Omental fat pad (tissue), 4 donors: Measurements from ENCODE around the gene PDS5A. TPM values are rescaled to one million over a fixed set of nuclear protein-coding genes. Genes with fewer than 3 reads are reported as not detected.

Source experiments
- ATAC-seq: fragments of 150-250 bp; one replicate; pipeline ENCODE4 v1.9.1; 2016; ENCODE audit warnings: mild to moderate bottlenecking, moderate library complexity; ENCODE audit not compliant: low FRiP score
- DNase-seq: peaks from one replicate; pipeline ENCODE4 v3.0.0-alpha.2; 2019; ENCODE audit warnings: low spot score
- total RNA-seq, 4 donors: library from RNA; depleted of rRNA; stranded (reverse); fragments of >200 nt; gene quantifications; one replicate each; pipeline ENCODE4 v1.1.0, GENCODE V29; 2016
- TF ChIP-seq, protein P1 (sequence below), 3 donors: fragments of 450-650 bp; IDR thresholded peaks; one replicate each; pipeline ENCODE4 v1.5.1; 2016 to 2017; ENCODE audit warnings: antibody characterized with exemption in 3 of 3, mild to moderate bottlenecking in 3 of 3, moderate library complexity in 2 of 3

The PDS5A gene
- total RNA-seq, 4 donors from 2014 or later, result 60.0 to 86.9 (median 75.1) TPM

DNA sequence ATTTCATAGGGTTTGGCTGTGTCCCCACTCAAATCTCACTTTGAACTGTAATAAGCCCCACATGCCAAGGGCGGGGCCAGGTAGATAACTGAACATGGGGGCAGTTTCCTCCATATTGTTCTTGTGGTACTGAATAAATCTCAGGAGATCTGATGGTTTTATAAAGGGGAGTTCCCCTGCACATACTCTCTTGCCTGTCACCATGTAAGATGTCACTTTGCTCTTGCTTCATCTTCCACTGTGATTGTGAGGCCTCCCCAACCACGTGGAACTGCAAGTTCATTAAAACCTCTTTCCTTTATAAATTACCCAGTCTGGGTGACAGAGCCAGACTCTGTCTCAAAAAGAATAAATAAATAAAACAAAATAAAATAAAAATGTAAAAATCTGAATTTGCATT is 95.9 kb downstream of the PDS5A start:
- ATAC-seq, result no peak
- no peak for DNase-seq
- TF ChIP-seq, protein P1, sequence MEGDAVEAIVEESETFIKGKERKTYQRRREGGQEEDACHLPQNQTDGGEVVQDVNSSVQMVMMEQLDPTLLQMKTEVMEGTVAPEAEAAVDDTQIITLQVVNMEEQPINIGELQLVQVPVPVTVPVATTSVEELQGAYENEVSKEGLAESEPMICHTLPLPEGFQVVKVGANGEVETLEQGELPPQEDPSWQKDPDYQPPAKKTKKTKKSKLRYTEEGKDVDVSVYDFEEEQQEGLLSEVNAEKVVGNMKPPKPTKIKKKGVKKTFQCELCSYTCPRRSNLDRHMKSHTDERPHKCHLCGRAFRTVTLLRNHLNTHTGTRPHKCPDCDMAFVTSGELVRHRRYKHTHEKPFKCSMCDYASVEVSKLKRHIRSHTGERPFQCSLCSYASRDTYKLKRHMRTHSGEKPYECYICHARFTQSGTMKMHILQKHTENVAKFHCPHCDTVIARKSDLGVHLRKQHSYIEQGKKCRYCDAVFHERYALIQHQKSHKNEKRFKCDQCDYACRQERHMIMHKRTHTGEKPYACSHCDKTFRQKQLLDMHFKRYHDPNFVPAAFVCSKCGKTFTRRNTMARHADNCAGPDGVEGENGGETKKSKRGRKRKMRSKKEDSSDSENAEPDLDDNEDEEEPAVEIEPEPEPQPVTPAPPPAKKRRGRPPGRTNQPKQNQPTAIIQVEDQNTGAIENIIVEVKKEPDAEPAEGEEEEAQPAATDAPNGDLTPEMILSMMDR (IDR thresholded peaks at IDR 0.05), result no peak

DNA sequence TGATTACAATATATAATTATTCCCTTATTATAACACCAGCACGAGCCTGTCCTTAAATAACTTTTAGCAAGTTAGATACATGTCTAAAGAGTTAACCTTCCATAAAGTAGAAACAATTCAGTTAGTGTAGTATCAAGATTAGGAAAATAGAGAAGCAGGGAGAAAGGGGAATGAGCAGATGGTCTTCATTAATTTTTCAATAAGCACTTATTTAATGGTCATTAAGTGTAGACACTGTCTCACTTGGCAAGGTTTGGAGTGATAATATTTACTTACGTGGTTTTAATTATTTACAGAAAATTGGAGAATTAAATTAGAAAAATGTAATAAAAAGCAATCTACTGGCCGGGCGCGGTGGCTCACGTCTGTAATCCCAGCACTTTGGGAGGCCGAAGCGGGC is 99.7 kb downstream of the PDS5A start:
- ATAC-seq (no peak), DNase-seq (no peak)
- TF ChIP-seq, protein P1 (IDR thresholded peaks at IDR 0.05), result no peak

DNA sequence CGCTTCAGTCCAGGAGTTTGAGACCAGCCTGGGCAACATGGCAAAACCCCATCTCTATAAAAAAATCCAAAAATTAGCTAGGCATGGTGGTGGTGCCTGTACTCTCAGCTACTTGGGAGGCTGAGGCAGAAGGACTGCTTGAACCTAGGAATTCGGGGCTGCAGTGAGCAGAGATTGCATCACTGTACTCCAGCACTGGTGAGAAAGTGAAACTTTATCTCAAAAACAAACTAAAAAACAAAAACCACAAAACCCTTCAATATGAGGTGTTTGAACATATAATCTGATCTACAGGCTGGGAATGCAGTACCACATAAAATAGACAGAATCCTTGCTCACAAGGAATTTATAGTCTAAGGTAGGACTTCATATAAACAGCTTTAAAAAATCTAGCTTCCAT is 103.9 kb downstream of the PDS5A start:
- no peak for ATAC-seq

DNA sequence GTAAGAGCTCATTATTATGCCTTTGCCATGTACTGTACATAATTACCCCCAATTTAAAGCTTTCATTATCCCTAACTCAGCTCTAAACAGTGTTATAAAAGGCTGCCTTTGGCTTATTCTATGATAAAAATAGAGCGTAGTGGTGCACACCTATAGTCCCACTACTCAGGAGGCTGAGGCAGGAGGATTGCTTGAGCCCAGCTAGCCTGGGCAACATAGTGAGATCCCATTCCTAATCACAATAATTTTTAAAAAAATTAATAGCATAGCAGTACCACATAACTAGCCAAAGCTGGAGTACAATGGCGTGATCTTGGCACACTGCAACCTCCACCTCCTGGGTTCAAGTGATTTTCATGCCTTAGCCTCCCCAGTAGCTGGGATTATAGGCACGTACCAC is 112.4 kb downstream of the PDS5A start:
- no peak for ATAC-seq
- DNase-seq, result no peak
- TF ChIP-seq, protein P1 (IDR thresholded peaks at IDR 0.05), result no peak

More for the DNA sequence above, 103.9 kb downstream of the PDS5A start:
- DNase-seq, result no peak
- TF ChIP-seq, protein P1 (IDR thresholded peaks at IDR 0.05), result no peak

DNA sequence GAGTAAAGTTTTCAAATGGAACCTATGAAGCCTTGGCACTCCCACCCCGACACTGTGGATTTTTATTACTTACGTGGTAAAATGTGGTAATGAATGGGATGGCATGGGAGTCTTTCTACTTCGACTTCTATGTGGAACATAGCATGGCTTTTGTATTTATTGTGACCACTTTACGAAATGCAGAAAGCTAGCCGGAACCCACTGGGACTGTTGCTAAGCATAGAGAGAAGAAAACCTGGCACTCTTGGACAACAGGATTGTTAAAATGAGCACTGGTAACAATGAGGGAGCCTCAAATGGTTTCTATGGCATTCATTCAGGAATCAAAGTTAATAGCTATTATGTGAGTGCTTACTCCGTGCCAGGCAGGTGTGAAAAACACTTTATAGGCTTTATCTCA is 113.3 kb downstream of the PDS5A start:
- TF ChIP-seq, protein P1 (IDR thresholded peaks at IDR 0.05), result no peak
- DNase-seq (no peak), ATAC-seq (no peak)

DNA sequence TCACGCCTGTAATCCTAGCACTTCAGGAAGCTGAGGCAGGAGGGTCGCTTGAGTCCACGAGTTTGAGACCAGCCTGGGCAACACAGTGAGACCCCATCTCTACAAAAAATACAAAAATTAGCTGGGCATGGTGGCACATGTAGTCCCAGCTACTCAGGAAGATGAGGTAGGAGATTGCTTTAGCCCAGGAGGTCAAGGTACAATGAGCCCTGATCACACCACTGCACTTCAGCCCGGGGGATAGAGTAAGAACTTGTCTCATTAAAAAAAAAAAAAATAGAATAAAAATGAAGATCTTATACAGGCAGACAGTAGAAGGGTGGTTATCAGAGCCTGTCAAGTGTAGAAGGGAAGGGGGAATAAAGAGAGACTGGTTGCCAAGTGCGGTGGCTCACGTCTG is 116.9 kb downstream of the PDS5A start:
- DNase-seq (no peak), ATAC-seq (no peak)
- TF ChIP-seq, protein P1 (IDR thresholded peaks at IDR 0.05), result no peak

DNA sequence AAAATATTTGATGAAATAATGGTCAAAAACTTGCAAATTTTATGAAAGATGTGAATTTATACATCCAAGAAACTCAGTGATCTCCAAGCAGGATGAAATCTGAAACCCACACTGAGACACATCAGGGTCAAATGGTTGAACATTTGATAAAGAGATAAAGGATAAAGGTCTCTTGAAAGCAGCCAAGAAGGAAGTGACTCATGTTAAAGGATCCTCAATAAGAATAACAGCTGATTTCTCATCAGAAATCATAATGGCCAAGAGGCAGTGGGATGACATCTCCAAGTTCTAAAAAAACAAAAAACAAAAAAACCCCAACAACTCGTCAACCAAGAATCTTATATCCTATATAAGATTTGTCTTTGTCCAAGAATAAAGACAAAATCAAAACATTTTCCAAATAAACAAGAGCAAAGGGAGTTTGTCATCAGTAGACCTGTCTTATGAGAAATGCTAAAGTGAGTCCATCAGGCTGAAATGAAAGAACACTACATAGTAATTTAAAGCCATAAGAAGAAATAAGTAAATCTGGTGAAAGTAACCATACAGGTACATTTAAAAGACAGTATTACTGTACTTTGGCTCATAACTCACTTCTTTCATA is 121.7 kb downstream of the PDS5A start:
- ATAC-seq (no peak), DNase-seq (no peak)
- TF ChIP-seq, protein P1 (IDR thresholded peaks at IDR 0.05), result no peak
